PFSK-1 (cell line): ENCODE data around the gene TTR.

Experiments used
- FOXP2 ChIP-seq: optimal IDR thresholded peaks from 2 replicates; pipeline ENCODE3; 2011; ENCODE audit warnings: borderline replicate concordance, control low read depth, inconsistent platforms; ENCODE audit not compliant: insufficient read depth; ENCODE audit errors: extremely low read length, extremely low read depth
- POLR2AphosphoS5 ChIP-seq: IDR thresholded peaks from 2 replicates; pipeline ENCODE4 v1.6.1; 2012; ENCODE audit warnings: low read depth, mild to moderate bottlenecking, control low read depth, low read length, moderate library complexity
- SIN3A ChIP-seq: IDR thresholded peaks from 2 replicates; pipeline ENCODE4 v1.6.1; 2012; ENCODE audit warnings: mild to moderate bottlenecking, low read length, moderate library complexity, borderline replicate concordance; ENCODE audit not compliant: insufficient read depth
- TAF1 ChIP-seq: IDR thresholded peaks from 2 replicates; pipeline ENCODE4 v1.6.1; 2012; ENCODE audit warnings: low read length, control low read depth, borderline replicate concordance; ENCODE audit not compliant: insufficient read depth
- TF ChIP-seq, protein P1 (sequence below), 2 experiments: IDR thresholded peaks; 2 replicates each; pipeline versions ENCODE4 v1.6.1 to v1.8.0; 2011 to 2012; ENCODE audit warnings: low read depth in 2 of 2, low read length in 2 of 2, control low read depth in 1 of 2, inconsistent platforms in 1 of 2, mild to moderate bottlenecking in 1 of 2, moderate library complexity in 1 of 2; ENCODE audit not compliant: insufficient read depth in 1 of 2

GRCh38 chr18:31606265-31606664, 14.6 kb downstream of the TTR start:
- TF ChIP-seq TAF1 (no peak), POLR2AphosphoS5 (no peak), SIN3A (no peak), FOXP2 (no peak)
- TF ChIP-seq, protein P1, sequence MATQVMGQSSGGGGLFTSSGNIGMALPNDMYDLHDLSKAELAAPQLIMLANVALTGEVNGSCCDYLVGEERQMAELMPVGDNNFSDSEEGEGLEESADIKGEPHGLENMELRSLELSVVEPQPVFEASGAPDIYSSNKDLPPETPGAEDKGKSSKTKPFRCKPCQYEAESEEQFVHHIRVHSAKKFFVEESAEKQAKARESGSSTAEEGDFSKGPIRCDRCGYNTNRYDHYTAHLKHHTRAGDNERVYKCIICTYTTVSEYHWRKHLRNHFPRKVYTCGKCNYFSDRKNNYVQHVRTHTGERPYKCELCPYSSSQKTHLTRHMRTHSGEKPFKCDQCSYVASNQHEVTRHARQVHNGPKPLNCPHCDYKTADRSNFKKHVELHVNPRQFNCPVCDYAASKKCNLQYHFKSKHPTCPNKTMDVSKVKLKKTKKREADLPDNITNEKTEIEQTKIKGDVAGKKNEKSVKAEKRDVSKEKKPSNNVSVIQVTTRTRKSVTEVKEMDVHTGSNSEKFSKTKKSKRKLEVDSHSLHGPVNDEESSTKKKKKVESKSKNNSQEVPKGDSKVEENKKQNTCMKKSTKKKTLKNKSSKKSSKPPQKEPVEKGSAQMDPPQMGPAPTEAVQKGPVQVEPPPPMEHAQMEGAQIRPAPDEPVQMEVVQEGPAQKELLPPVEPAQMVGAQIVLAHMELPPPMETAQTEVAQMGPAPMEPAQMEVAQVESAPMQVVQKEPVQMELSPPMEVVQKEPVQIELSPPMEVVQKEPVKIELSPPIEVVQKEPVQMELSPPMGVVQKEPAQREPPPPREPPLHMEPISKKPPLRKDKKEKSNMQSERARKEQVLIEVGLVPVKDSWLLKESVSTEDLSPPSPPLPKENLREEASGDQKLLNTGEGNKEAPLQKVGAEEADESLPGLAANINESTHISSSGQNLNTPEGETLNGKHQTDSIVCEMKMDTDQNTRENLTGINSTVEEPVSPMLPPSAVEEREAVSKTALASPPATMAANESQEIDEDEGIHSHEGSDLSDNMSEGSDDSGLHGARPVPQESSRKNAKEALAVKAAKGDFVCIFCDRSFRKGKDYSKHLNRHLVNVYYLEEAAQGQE (IDR thresholded peaks at IDR 0.05; ENCODE audit: insufficient read depth in 1 of 2, low read depth in 2 of 2, low read length in 2 of 2) = no peak
